Measurements from ENCODE around the gene PHLPP1.

Gene PHLPP1

GRCh38 chr18:62790871-62791772, 75.8 kb downstream of the PHLPP1 start:
- no peak for TF ChIP-seq CTCF (IDR thresholded peaks at IDR 0.05; ENCODE audit: insufficient read depth, low read depth, low read length, missing control alignments)
- no peak overlapping the region for H3K4me3 ChIP-seq (ENCODE audit: low read depth, low read length)
- DNase-seq (ENCODE audit: low read depth): no peak

- no peak for DNase-seq (ENCODE audit: low read depth)
- no peak for TF ChIP-seq CTCF (IDR thresholded peaks at IDR 0.05; ENCODE audit: insufficient read depth, low read depth, low read length, missing control alignments)
- no peak overlapping the region for H3K4me3 ChIP-seq (ENCODE audit: low read depth, low read length)
Measured at GRCh38 chr18:62792016-62792415, 76.7 kb downstream of the PHLPP1 start.

- no peak overlapping the region for H3K4me3 ChIP-seq (ENCODE audit: low read depth, low read length)
- no peak for DNase-seq (ENCODE audit: low read depth)
- TF ChIP-seq CTCF (IDR thresholded peaks at IDR 0.05; ENCODE audit: insufficient read depth, low read depth, low read length, missing control alignments): no peak
Measured at GRCh38 chr18:62795813-62796212, 80.5 kb downstream of the PHLPP1 start.

- no peak overlapping the region for H3K4me3 ChIP-seq (ENCODE audit: low read depth, low read length)
- TF ChIP-seq CTCF (IDR thresholded peaks at IDR 0.05; ENCODE audit: insufficient read depth, low read depth, low read length, missing control alignments): no peak
- no peak for DNase-seq (ENCODE audit: low read depth)
Measured at GRCh38 chr18:62796216-62796621, 80.9 kb downstream of the PHLPP1 start.

- no peak overlapping the region for H3K4me3 ChIP-seq (ENCODE audit: low read depth, low read length)
- DNase-seq (ENCODE audit: low read depth): no peak
- no peak for TF ChIP-seq CTCF (IDR thresholded peaks at IDR 0.05; ENCODE audit: insufficient read depth, low read depth, low read length, missing control alignments)
Measured at GRCh38 chr18:62797329-62797728, 82.0 kb downstream of the PHLPP1 start.

- H3K4me3 ChIP-seq (ENCODE audit: low read depth, low read length): no peak overlapping the region
- TF ChIP-seq CTCF (IDR thresholded peaks at IDR 0.05; ENCODE audit: insufficient read depth, low read depth, low read length, missing control alignments): no peak
- no peak for DNase-seq (ENCODE audit: low read depth)
Measured at GRCh38 chr18:62799977-62800376, 84.6 kb downstream of the PHLPP1 start.

- TF ChIP-seq CTCF (IDR thresholded peaks at IDR 0.05; ENCODE audit: insufficient read depth, low read depth, low read length, missing control alignments): no peak
- no peak for DNase-seq (ENCODE audit: low read depth)
Measured at GRCh38 chr18:62802523-62802922, 87.2 kb downstream of the PHLPP1 start.

More at GRCh38 chr18:62802523-62802922, 87.2 kb downstream of the PHLPP1 start:
- no peak overlapping the region for H3K4me3 ChIP-seq (ENCODE audit: low read depth, low read length)

All from GM12865 (cell line).